ENCODE results near the gene DRD2. TPM values are rescaled to one million over a fixed set of nuclear protein-coding genes. Genes with fewer than 3 reads are reported as not detected.

DRD2 gene
- total and polyA plus RNA-seq, 10 donors, result not detected

- H3K36me3 ChIP-seq, result no peaks in the 10 kb centered on the region
- no peak overlapping the region for H3K4me3 ChIP-seq
- intact Hi-C loops (cut with DNase I; ENCODE audit: low total_unique reads), result no loop called here
- peaks cover 0 to 30% (median 0%) of the 10 kb centered on the region in 7 donors for H3K27me3 ChIP-seq (replicated peaks in 1 of 7)
- WGBS, 5 donors, result 81 to 100% (median 91%) methylated on average over 1 of the region's 1 CpG
- H3K9me3 ChIP-seq, result no peaks in the 10 kb centered on the region
- TF ChIP-seq CTCF (IDR thresholded peaks at IDR 0.05 in 8 of 11, conservative IDR thresholded peaks at IDR 0.05 in 3 of 11) (no peak), POLR2A (IDR thresholded peaks at IDR 0.05) (no peak), POLR2AphosphoS5 (IDR thresholded peaks at IDR 0.05) (no peak)
- no peak overlapping the region for H3K27ac ChIP-seq
- no peaks in the 10 kb centered on the region for H3K4me1 ChIP-seq
- no peak for DNase-seq
Measured at GRCh38 chr11:113506893-113507292, 31.7 kb upstream of the DRD2 start.

- intact Hi-C loops (cut with DNase I; ENCODE audit: low total_unique reads), result no loop called here
Measured at GRCh38 chr11:113506461-113506860, 31.3 kb upstream of the DRD2 start.

GRCh38 chr11:113505541-113506375 is 30.6 kb upstream of the DRD2 start:
- Histone ChIP-seq H3K27ac (no peak overlapping the region), H3K4me1 (no peaks in the 10 kb centered on the region), H3K27me3 (replicated peaks in 1 of 7) (peaks cover 0 to 33% (median 0%) of the 10 kb centered on the region in 7 donors), H3K36me3 (no peaks in the 10 kb centered on the region), H3K9me3 (no peaks in the 10 kb centered on the region), H3K4me3 (no peak overlapping the region)
- DNase-seq, result no peak
- intact Hi-C loops (cut with DNase I; ENCODE audit: low total_unique reads), result no loop called here
- WGBS, 5 donors, result 50 to 57% (median 55%) methylated on average over 12 of the region's 12 CpGs
- TF ChIP-seq POLR2A (IDR thresholded peaks at IDR 0.05), result no peak
- no peak for TF ChIP-seq POLR2AphosphoS5 (IDR thresholded peaks at IDR 0.05)
- TF ChIP-seq CTCF (IDR thresholded peaks at IDR 0.05 in 8 of 11, conservative IDR thresholded peaks at IDR 0.05 in 3 of 11), result no peak

More at GRCh38 chr11:113506461-113506860, 31.3 kb upstream of the DRD2 start:
- 67 to 77% (median 73%) methylated on average over 6 of the region's 6 CpGs for WGBS, 5 donors
- H3K36me3 ChIP-seq, result no peaks in the 10 kb centered on the region
- peaks cover 0 to 30% (median 0%) of the 10 kb centered on the region in 7 donors for H3K27me3 ChIP-seq (replicated peaks in 1 of 7)
- H3K4me1 ChIP-seq, result no peaks in the 10 kb centered on the region
- no peak overlapping the region for H3K4me3 ChIP-seq
- H3K27ac ChIP-seq, result no peak overlapping the region
- no peaks in the 10 kb centered on the region for H3K9me3 ChIP-seq
- DNase-seq, result no peak
- TF ChIP-seq CTCF (IDR thresholded peaks at IDR 0.05 in 8 of 11, conservative IDR thresholded peaks at IDR 0.05 in 3 of 11), result no peak
- TF ChIP-seq POLR2A (IDR thresholded peaks at IDR 0.05), result no peak
- TF ChIP-seq POLR2AphosphoS5 (IDR thresholded peaks at IDR 0.05), result no peak

- TF ChIP-seq POLR2AphosphoS5 (IDR thresholded peaks at IDR 0.05) (no peak), CTCF (IDR thresholded peaks at IDR 0.05 in 8 of 11, conservative IDR thresholded peaks at IDR 0.05 in 3 of 11) (no peak), POLR2A (IDR thresholded peaks at IDR 0.05) (no peak)
- DNase-seq, result no peak
- intact Hi-C loops (cut with DNase I; ENCODE audit: low total_unique reads), result no loop called here
- no peaks in the 10 kb centered on the region for H3K4me1 ChIP-seq
- H3K9me3 ChIP-seq, result no peaks in the 10 kb centered on the region
- 68 to 87% (median 75%) methylated on average over 3 of the region's 3 CpGs for WGBS, 5 donors
- no peaks in the 10 kb centered on the region for H3K36me3 ChIP-seq
- H3K27ac ChIP-seq, result no peak overlapping the region
- peaks cover 0 to 31% (median 0%) of the 10 kb centered on the region in 7 donors for H3K27me3 ChIP-seq (replicated peaks in 1 of 7)
- no peak overlapping the region for H3K4me3 ChIP-seq
Measured at GRCh38 chr11:113505046-113505445, 29.8 kb upstream of the DRD2 start.

All from spleen (tissue), 11 donors.